Activated naive CD8-positive, alpha-beta T cell treated with anti-CD3 and anti-CD28 coated beads, Interleukin-2, amount 50 U/mL, for 16 hours (primary cell): Measurements from ENCODE around the gene VPREB3.
"Not testable (repeated sequence)": the region's sequence is repeated elsewhere in the genome, so short reads cannot be mapped to it uniquely, and the experiment has no call there.

Source experiments
- DNase-seq: peaks from one replicate; pipeline ENCODE4 v3.0.0-alpha.2; 2020; ENCODE audit warnings: low read depth, low spot score

The VPREB3 gene

DNA sequence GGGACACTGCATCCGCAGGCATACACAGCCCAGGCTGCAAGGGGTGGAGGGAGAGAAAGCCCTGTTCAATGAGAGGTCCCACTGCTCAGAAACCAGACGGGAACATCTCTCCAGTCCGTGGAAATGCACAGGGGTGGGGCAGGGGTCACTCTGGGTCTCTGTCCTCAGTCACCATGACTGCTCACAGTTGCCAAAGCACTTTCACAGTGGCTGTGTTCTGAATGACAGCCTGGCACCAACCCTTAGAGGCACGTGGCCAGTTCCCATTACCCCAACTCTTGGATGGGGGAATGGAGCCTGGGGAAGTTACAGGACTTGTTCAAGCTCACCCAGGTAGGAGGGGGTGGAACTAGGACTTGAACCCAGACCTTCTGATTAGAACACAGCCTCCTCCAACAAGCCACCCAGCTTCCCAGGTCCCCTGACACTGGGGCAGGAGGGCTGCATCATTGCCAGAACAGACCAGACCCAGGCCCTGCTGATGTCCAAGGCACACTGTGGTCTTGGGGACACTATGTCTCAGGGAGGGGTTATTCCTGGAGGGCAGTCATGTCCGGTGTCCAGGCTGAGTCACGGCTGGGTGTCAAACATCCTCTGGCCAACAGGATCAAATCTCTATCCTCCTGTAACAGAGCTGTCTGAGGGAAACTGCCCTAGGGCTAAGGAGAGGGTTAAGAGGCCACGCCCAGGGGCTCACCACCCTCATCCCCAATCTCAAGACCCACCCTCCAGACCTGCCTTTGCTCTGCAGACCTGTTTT is 11.5 kb downstream of the VPREB3 start:
- DNase-seq: no peak

DNA sequence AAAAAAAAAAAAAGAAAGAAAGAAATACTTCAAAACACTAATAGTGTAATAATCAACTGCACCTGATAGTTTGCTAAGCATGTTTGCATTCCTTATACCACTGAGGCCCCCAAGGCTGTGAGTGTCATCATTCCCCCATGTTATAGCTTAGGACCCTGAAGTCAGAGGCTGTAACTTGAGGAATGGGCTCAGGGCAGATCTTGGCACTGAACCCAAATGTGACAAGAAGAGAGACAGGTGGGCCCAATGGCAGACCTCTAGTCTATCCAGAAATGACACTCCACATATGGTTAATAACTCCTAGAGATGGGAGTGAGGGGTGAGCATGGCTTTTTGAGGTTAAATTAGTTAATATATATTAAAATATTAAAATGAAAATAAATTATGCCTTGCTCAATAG is 16.5 kb downstream of the VPREB3 start:
- no peak for DNase-seq

DNA sequence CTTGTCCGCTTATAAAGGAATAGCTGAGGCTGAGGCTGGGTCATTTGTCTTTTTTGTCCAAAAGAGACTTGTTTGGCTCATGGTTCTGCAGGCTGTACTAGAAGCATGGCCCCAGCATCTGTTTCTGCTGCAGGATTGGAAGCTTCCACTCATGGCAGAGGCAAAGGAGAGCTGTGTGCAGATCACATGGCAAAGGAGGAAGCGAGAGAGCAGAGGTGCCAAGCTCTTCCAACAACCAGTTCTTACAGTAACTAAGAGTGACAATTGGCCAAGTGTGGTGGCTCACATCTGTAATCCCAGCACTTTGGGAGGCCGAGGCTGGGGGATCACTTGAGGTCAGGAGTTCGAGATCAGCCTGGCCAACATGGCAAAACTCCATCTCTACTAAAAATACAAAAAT is 26.1 kb downstream of the VPREB3 start:
- not testable (repeated sequence) for DNase-seq

DNA sequence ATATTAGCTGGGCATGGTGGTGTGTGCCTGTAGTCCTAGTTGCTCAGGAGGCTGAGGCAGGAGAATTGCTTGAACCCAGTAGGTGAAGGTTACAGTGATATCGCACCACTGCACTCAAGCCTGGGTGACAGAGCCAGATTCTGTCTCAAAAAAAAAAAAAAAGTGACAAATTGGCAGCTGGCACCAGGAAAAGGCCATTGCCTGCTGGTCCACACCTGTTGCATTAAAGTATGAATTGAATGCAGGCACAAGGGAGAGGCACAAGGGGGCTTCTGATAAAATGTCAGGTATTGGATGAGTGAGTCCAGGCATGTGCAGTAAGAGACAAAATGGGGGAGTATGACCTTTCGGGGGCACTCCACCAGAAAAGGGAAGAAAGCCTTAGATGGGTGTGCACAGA is 31.5 kb downstream of the VPREB3 start:
- no peak for DNase-seq

DNA sequence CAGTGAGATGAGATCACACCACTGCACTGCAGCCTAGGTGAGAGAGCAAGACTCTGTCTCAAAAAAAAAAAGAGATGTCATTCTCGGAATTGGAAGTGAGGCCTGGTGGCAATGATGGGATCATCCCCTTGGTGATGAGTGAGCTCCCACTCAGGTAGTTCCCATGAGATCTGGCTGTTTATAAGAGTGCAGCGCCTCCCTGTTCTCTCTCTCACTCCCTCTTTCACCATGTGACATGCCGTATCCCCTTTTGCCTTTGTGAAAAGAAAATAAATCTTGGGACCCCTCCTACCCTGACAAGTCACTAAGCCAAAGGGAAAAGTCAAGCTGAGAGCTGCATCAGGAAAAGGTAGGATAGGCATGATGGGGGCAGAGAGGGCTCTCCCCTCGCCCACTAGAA is 32.1 kb downstream of the VPREB3 start:
- no peak for DNase-seq

DNA sequence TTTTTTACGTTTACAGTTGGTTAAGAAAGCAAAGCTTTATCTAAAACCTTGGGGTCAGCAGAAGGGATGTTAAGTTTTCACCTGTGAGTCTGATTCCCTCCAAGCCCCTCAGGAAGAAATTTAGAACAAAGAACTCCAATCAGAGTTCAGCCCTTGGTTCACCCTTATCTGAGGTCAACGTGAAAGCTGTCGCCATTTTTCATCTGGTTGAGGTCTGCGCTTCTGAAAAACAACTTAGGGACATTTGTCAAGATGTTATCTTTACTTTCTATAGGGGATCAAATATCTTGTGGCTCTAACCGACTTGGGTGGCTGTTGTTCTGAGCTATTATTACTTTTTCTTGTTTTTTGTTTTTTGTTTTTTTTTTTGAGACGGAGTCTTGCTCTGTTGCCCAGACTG is 33.4 kb downstream of the VPREB3 start:
- DNase-seq: no peak

- no peak for DNase-seq
These were observed 35.7 kb downstream of the VPREB3 start for GRCh38 chr22:23718371-23719165.

GRCh38 chr22:23716811-23717801 is 37.1 kb downstream of the VPREB3 start:
- peak; percentile 55 for DNase-seq

GRCh38 chr22:23715806-23716375 is 38.3 kb downstream of the VPREB3 start:
- no peak for DNase-seq

GRCh38 chr22:23714596-23715578 is 39.3 kb downstream of the VPREB3 start:
- no peak for DNase-seq

GRCh38 chr22:23713696-23714595 is 40.3 kb downstream of the VPREB3 start:
- no peak for DNase-seq

- DNase-seq: no peak
These were observed 42.0 kb downstream of the VPREB3 start for GRCh38 chr22:23712256-23712655.

DNA sequence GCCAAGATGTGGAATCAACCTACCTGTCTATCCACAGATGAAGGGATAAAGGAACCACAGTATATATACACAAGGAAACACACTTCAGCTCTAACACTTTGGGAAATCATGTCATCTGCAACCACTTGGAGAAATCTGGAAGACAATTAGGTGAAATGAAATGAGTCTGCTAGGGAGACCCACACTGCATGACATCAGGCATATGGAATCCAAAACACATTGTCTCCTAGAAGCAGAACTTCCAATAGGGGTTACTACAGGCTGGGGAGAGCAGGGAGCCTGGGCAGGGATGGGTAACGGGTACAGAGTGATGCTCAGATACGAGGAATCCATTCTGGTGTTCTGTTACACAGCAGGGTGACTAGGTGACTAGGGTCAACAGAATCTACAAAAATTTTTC is 45.1 kb downstream of the VPREB3 start:
- DNase-seq: no peak

DNA sequence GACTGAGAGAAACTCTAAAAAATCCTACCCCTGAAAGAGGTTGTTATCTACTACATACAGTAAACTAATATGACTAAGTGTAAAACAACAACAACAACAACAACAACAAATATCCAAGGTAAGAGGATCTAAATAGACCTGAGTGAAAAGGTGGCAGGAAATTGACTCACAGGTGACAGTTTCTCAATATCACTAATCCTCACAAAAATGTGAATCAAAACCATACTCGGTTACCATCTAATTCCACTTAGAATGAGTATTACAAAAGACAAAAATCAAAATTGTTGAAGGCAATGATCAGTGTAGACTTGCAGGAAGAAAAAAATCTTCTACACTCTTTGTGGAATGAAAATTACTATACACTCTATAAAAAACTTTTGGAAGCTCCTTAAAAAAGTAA is 46.0 kb downstream of the VPREB3 start:
- DNase-seq: no peak

DNA sequence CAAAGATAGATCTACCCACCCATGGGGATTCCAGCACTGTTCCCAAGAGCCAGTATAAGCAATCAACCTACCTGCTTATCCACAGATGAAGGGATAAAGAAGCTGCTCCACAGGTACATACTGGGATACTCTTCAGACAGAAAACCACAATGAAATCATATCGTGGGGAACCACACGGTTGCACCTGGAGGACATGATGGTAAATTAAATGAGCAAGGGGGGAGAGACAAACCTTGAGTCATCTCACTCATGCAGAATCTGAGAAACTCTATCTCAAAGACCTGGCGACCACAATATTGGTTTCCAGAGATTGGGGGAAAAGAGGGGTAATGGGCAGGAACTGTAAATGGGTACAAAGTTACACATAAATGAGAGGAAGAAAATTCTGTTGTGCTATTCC is 48.9 kb downstream of the VPREB3 start:
- no peak for DNase-seq

DNA sequence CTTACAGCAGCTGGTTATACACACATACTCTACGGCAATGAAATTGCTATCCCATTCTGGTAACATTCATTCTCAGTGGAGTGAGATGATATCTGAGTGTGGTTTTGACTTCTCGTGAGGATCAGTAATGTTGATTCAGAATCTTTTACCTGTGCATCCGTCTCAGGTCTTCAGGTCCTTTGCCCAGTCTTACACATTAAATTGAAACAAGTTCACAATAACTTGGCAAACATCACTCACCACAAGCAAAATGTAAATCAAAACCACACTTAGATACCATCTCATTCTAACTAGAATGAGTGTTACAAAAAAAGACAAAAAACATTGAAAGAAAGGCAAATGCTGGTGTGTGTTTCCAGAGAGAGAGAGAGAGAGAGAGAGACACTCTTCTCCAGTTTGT is 49.4 kb downstream of the VPREB3 start:
- DNase-seq: no peak

- DNase-seq: no peak
These were observed 50.2 kb downstream of the VPREB3 start for GRCh38 chr22:23704062-23704461.
